Activated T-cell treated with anti-CD3 and anti-CD28 coated beads, Interleukin-2, amount 50 U/mL, for 24 hours (primary cell): ENCODE measurements around the gene JPH2.
"Not testable (repeated sequence)": the region's sequence is repeated elsewhere in the genome, so short reads cannot be mapped to it uniquely, and the experiment has no call there.

ENCODE experiments used
- DNase-seq: peaks from one replicate; pipeline ENCODE4 v3.0.0-alpha.2; 2020
- H3K27ac Mint-ChIP-seq: 2 replicates; pipeline ENCODE4 v1.8.0; 2020; ENCODE audit warnings: mild to moderate bottlenecking, mixed read lengths
- H3K27me3 Mint-ChIP-seq: 2 replicates; pipeline ENCODE4 v1.8.0; 2020; ENCODE audit warnings: mixed read lengths
- H3K36me3 Mint-ChIP-seq: 2 replicates; pipeline ENCODE4 v1.8.0; 2020; ENCODE audit warnings: low read depth, mixed read lengths
- H3K4me1 Mint-ChIP-seq: 2 replicates; pipeline ENCODE4 v1.8.0; 2020; ENCODE audit warnings: low read depth, mixed read lengths
- H3K4me3 Mint-ChIP-seq: 2 replicates; pipeline ENCODE4 v1.8.0; 2020; ENCODE audit warnings: mild to moderate bottlenecking, moderate library complexity, mixed read lengths
- H3K9me3 Mint-ChIP-seq: 2 replicates; pipeline ENCODE4 v1.8.0; 2020; ENCODE audit warnings: mixed read lengths

The JPH2 gene

DNA sequence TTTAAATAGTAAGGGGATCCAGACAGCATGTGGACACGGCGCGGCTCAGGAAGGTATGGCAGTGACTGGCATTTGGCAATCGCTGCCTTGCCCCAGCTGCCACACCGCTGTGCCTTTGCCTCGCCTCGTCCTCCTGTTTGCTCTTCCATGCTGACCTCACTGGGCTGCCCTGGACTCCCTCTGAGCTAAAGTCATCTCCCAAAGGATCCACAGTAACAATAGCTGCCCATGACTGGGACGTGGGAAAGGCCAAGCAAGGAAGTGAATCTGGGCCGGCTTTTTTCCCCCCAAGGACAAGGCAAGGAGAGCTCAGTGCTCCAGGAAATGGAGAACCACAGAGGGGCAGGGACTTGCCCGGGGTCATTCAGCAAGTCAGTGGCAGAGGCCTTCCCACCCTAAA, 48.1 kb downstream of the JPH2 start:
- Mint-ChIP-seq H3K4me3 (no peak overlapping the region), H3K9me3 (no peaks in the 10 kb centered on the region), H3K36me3 (no peaks in the 10 kb centered on the region), H3K4me1 (no peaks in the 10 kb centered on the region), H3K27ac (no peak overlapping the region), H3K27me3 (peaks cover 9% of the 10 kb centered on the region)
- DNase-seq = no peak

DNA sequence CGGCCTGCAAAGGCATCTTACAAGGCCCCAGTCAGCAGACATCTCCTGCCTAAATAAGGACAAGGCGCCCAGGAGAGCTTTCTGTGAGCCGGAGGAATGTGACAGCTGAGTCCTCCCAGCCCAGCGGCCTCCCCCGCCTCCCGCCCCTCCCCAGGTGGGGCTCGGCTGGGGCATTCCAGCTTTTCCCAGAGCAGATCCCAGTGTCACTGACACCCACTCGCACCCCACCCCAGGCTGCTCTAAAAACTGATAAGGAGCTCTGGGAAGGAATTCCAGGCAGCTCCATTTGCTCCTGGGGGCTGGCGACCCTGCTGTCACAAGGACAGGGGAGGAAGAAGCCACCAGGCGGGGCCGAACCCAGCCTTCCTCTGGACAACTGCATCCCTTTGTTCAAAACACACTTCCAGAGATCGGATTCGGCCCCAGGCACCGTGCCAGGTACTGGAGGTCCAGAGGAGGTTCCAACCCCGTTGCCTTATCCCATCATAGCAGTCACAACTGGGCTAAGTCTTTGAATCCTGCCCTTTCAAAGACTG, 49.7 kb downstream of the JPH2 start:
- Mint-ChIP-seq H3K27ac (no peak overlapping the region), H3K36me3 (no peaks in the 10 kb centered on the region), H3K27me3 (peaks cover 9% of the 10 kb centered on the region), H3K4me3 (no peak overlapping the region), H3K4me1 (no peaks in the 10 kb centered on the region), H3K9me3 (no peaks in the 10 kb centered on the region)
- no peak for DNase-seq

DNA sequence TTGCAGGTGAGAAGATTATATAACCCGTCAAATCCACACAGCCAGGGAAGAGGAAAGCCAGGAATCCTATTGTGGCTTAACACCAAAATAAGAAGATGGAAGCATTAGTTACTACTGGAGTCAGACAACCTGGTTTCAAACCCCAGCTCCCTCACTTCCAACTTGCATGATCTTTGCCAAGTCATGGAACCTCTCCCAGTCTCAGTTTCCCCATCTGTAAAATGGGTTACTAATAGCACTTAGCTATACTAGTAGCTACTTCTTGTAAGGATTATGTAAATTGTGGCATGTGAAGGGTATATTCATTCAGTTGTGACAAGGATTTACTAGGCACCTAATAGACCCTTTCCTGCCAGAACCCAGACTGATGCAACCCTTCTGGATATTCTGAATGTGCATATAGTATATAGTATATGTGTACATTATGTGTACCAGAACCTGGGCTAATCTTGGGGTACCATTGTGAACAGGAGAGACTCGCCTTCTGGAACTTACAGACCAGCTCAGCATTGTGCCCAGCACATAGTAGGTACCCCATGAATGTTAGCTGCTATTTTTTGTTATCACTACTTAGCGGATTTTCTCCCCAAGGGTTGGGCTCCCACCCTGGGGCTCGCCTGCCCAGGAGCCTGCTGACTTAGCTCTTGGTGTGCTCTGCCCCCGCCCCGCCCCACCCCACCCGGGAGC, 50.3 kb downstream of the JPH2 start:
- Mint-ChIP-seq H3K4me3 (no peak overlapping the region), H3K9me3 (no peaks in the 10 kb centered on the region), H3K4me1 (no peaks in the 10 kb centered on the region), H3K27me3 (peaks cover 9% of the 10 kb centered on the region), H3K36me3 (no peaks in the 10 kb centered on the region), H3K27ac (no peak overlapping the region)
- DNase-seq = no peak

DNA sequence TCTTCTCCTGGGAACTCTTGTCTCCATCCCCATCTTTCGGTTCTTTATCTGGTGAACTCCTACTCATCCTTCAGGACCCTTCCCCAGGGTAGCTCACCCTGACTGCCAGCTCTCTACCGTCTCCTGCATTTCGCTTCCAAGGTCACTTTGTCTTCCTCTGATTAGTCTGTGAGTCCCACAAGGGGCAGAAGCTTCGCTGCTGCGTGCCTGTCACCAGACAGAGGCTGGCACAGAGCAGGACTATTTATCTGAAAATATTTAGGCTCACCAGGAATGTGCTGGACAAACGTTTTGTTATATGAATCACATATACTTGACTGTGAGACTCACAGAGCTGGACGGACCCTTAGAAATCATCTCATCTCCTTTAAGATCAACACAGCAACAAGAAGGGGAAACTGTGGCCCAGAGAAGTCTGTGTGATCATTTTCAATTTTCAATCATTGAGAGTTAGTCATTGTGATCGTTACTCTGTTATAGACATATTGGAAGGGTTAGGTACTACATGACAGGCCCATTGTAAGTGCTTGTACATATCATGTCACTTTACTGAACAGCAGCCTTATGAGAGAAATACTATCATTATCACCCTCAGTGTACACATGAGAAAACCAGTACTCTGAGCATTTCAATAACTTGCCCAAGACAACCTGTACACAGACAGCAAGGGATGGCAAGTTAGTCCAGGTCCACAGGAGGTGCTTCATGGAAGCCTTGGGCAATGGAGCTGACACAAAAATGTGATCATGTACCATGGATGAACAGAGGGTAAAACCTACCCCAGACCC, 51.4 kb downstream of the JPH2 start:
- no peak overlapping the region for H3K4me3 Mint-ChIP-seq
- H3K9me3 Mint-ChIP-seq = no peaks in the 10 kb centered on the region
- peaks cover 3% of the 10 kb centered on the region for H3K27me3 Mint-ChIP-seq
- DNase-seq = no peak
- no peaks in the 10 kb centered on the region for H3K4me1 Mint-ChIP-seq
- H3K36me3 Mint-ChIP-seq = no peaks in the 10 kb centered on the region
- no peak overlapping the region for H3K27ac Mint-ChIP-seq

GRCh38 chr20:44135012-44135412, 52.0 kb downstream of the JPH2 start:
- no peaks in the 10 kb centered on the region for H3K4me1 Mint-ChIP-seq
- H3K27ac Mint-ChIP-seq = no peak overlapping the region
- no peak for DNase-seq
- no peaks in the 10 kb centered on the region for H3K36me3 Mint-ChIP-seq
- H3K9me3 Mint-ChIP-seq = no peaks in the 10 kb centered on the region
- no peak overlapping the region for H3K4me3 Mint-ChIP-seq
- no peaks in the 10 kb centered on the region for H3K27me3 Mint-ChIP-seq

- H3K36me3 Mint-ChIP-seq = no peaks in the 10 kb centered on the region
- peaks cover 4% of the 10 kb centered on the region for H3K27me3 Mint-ChIP-seq
- H3K27ac Mint-ChIP-seq = no peak overlapping the region
- H3K4me1 Mint-ChIP-seq = no peaks in the 10 kb centered on the region
- no peak overlapping the region for H3K4me3 Mint-ChIP-seq
- H3K9me3 Mint-ChIP-seq = no peaks in the 10 kb centered on the region
- no peak for DNase-seq
Measured at GRCh38 chr20:44133424-44133823, 53.6 kb downstream of the JPH2 start.

DNA sequence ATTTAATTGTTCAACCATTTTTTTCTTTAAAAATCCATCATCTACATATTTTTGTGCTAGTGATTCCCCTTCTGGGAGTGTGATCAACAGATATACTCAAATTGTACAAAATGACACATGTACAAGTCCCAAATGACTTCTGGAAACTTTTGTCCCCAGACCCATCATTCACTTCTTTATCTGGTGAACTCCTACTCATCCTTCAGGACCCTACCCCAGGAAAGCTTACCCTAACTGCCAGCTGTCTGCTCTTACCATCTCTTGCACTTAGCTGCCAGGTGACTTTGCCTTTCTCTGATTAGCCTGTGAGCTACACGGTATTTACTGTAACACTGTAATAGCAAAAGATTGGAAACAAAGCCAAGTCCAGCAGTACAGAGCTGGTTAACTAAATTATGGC, 55.3 kb downstream of the JPH2 start:
- peaks cover 10% of the 10 kb centered on the region for H3K27me3 Mint-ChIP-seq
- no peak overlapping the region for H3K4me3 Mint-ChIP-seq
- H3K27ac Mint-ChIP-seq = no peak overlapping the region
- H3K9me3 Mint-ChIP-seq = no peaks in the 10 kb centered on the region
- no peaks in the 10 kb centered on the region for H3K36me3 Mint-ChIP-seq
- H3K4me1 Mint-ChIP-seq = no peaks in the 10 kb centered on the region
- no peak for DNase-seq

GRCh38 chr20:44129911-44130718, 56.9 kb downstream of the JPH2 start:
- Mint-ChIP-seq H3K4me1 (no peaks in the 10 kb centered on the region), H3K27ac (no peak overlapping the region), H3K9me3 (no peaks in the 10 kb centered on the region), H3K27me3 (peaks cover 16% of the 10 kb centered on the region), H3K4me3 (no peak overlapping the region), H3K36me3 (no peaks in the 10 kb centered on the region)
- no peak for DNase-seq

GRCh38 chr20:44129300-44129699, 57.7 kb downstream of the JPH2 start:
- H3K27me3 Mint-ChIP-seq = peaks cover 17% of the 10 kb centered on the region
- not testable (repeated sequence) for H3K4me1 Mint-ChIP-seq, H3K9me3 Mint-ChIP-seq, H3K27ac Mint-ChIP-seq, H3K36me3 Mint-ChIP-seq, DNase-seq, H3K4me3 Mint-ChIP-seq

DNA sequence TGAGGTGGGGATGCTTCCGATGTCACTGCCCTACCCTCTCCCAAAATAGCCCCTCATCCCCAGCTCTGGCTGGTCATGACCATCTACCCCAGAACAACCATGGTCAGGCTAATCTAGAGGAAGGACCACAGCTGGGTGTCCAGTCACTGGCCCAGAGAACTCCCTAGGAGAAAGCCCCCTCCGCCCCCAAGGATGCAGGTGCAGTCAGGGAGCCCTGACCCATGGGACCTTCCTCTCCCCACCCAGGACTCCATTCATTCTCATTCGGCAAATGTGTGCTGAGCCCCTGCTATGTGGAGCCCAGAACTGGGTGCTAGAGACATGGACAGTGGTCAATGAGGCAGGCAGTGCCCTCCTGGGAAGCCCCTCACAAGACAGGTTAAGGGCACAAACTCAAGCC, 60.5 kb downstream of the JPH2 start:
- peaks cover 30% of the 10 kb centered on the region for H3K27me3 Mint-ChIP-seq
- no peaks in the 10 kb centered on the region for H3K36me3 Mint-ChIP-seq
- H3K4me1 Mint-ChIP-seq = no peaks in the 10 kb centered on the region
- H3K9me3 Mint-ChIP-seq = no peaks in the 10 kb centered on the region
- H3K4me3 Mint-ChIP-seq = no peak overlapping the region
- H3K27ac Mint-ChIP-seq = no peak overlapping the region
- no peak for DNase-seq

DNA sequence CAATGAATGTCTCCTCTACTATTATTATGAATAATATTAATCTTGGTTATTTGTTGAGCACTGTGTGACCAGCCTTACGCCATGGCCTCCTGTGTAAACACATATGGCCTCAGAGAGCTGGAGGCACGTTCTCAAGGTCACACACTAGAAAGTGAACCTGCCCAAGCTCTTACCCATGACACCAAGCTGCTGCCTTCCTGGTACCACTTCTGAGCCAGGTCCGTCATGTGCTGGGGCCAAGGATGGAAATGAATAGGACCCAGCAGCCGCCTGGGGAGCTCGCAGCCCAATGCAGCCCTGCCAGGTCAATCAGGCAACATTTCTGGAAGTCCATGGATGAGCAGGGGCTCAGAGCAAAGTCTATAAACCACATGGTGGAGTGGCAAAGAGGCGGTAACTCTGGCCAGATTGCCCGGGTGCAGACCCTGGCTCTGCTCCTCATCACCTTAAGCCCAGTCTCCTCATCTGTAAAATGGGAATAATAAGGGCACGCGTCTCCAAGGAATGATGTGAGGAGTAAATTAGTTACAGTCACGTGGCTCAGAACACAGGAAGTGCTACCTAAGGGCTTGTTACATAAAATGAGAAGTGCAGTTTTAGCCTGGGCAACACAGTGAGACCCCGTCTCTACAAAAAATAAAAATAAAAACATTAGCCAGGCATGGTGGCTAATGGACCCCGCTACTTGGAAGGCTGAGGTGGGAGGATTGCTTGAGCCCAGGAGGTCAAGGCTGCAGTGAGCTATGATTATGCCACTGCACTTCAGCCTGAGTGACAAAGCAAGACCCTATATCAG, 61.5 kb downstream of the JPH2 start:
- Mint-ChIP-seq H3K27me3 (peaks cover 35% of the 10 kb centered on the region), H3K27ac (no peak overlapping the region), H3K4me1 (no peaks in the 10 kb centered on the region), H3K36me3 (no peaks in the 10 kb centered on the region), H3K9me3 (no peaks in the 10 kb centered on the region), H3K4me3 (no peak overlapping the region)
- no peak for DNase-seq

- Mint-ChIP-seq H3K4me1 (no peaks in the 10 kb centered on the region), H3K36me3 (no peaks in the 10 kb centered on the region), H3K27me3 (peaks cover 35% of the 10 kb centered on the region), H3K27ac (no peak overlapping the region), H3K9me3 (no peaks in the 10 kb centered on the region), H3K4me3 (no peak overlapping the region)
- DNase-seq = no peak
Measured at GRCh38 chr20:44123874-44124535, 63.0 kb downstream of the JPH2 start.

DNA sequence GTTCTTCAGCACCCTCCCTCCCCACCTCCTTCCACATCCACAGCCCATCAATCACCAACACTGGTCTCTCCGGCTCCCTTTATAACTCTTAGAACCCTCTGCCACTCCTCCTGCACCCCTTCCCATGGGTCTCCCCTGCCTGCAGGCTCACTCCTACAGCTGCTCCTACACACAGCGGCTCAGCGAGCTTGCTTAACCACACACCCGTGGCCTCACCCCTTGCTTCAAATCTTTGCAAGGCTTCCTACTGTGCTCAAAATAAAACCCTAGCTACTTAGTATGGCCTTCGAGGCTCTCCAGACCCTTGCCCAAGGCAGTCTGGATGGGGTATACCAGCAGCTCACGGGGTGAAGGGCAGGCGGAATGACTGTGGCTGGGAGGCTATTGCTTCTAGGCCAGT, 63.7 kb downstream of the JPH2 start:
- H3K4me1 Mint-ChIP-seq = no peaks in the 10 kb centered on the region

More for the DNA sequence above, 63.7 kb downstream of the JPH2 start:
- no peak for DNase-seq
- no peaks in the 10 kb centered on the region for H3K9me3 Mint-ChIP-seq
- H3K4me3 Mint-ChIP-seq = no peak overlapping the region
- H3K27me3 Mint-ChIP-seq = peaks cover 36% of the 10 kb centered on the region
- no peaks in the 10 kb centered on the region for H3K36me3 Mint-ChIP-seq
- H3K27ac Mint-ChIP-seq = no peak overlapping the region
